HG03439 (cell line): Measurements from ENCODE around the gene RFC1.

Experiments
- ATAC-seq: cut with Tn5 transposase; IDR thresholded peaks from one replicate; pipeline ENCODE4 v1.9.1; 2021; ENCODE audit warnings: mild to moderate bottlenecking, moderate library complexity; ENCODE audit not compliant: unreplicated experiment

Gene RFC1

GRCh38 chr4:39255266-39255665, 110.9 kb downstream of the RFC1 start:
- ATAC-seq, result no peak

- no peak for ATAC-seq
These were observed 122.7 kb downstream of the RFC1 start for GRCh38 chr4:39243462-39243861.
